A549 (cell line): ENCODE data around the gene CD63. TPM values are rescaled to one million over a fixed set of nuclear protein-coding genes. Genes with fewer than 3 reads are reported as not detected.

Source experiments
- ATAC-seq, 2 experiments: fragments of 200-7000 bp in 1 of 2; fragments of >200 bp in 1 of 2; cut with Nextera tagmentation in 1 of 2; cut with Tn5 transposase in 1 of 2; 3 replicates each; pipeline versions ENCODE4 v1.8.0 to v1.9.1; 2018 to 2020; ENCODE audit warnings: mild to moderate bottlenecking in 1 of 2, moderate library complexity in 1 of 2
- CTCF ChIA-PET: fragments of 300-600 bp; sonication (Branson Sonifier 250); formaldehyde crosslinking; extraction: SDS; loops from one replicate; lab custom pipeline; 2021; ENCODE audit warnings: antibody characterized with exemption, inconsistent platforms; lab: Yijun Ruan, JAX
- POLR2A ChIA-PET: fragments of 350-600 bp; formaldehyde crosslinking; extraction: SDS; loops from one replicate; lab custom pipeline; 2021; ENCODE audit warnings: antibody characterized with exemption, inconsistent platforms; lab: Yijun Ruan, JAX
- DNase-seq, 2 experiments: peaks; one replicate each; pipeline versions ENCODE4 v3.0.0 to v3.0.0-alpha.2; 2011 to 2016; ENCODE audit warnings: low read depth in 1 of 2, low spot score in 1 of 2
- FAIRE-seq: peaks from 2 replicates; lab custom pipeline; 2011; peaks lifted over from hg19 to GRCh38; lab: Jason Lieb, UNC
- H3K27ac ChIP-seq, 2 experiments: fragments of >200 bp; sonication (Bioruptor Twin); formaldehyde crosslinking; 3 replicates each; pipeline ENCODE4 v1.5.1; 2016 to 2017
- H3K4me1 ChIP-seq: fragments of >200 bp; sonication (Bioruptor Twin); formaldehyde crosslinking; 3 replicates; pipeline ENCODE4 v1.6.1; 2016
- H3K4me2 ChIP-seq: fragments of >200 bp; sonication (Bioruptor Twin); formaldehyde crosslinking; 3 replicates; pipeline ENCODE4 v1.6.1; 2016
- H3K4me3 ChIP-seq: fragments of >200 bp; sonication (Bioruptor Twin); formaldehyde crosslinking; 3 replicates; pipeline ENCODE4 v1.5.1; 2016
- H3K9me3 ChIP-seq: fragments of >200 bp; sonication (Bioruptor Twin); formaldehyde crosslinking; 3 replicates; pipeline ENCODE4 v1.6.1; 2016
- CHD2 ChIP-seq: fragments of 150-350 bp; IDR thresholded peaks from 2 replicates; pipeline ENCODE4 v1.6.1; 2014; ENCODE audit warnings: low read length; ENCODE audit not compliant: partially characterized antibody
- CHD4 ChIP-seq: fragments of 200-600 bp; sonication (generic); IDR thresholded peaks from 2 replicates; pipeline ENCODE4 v1.6.1; 2016; ENCODE audit warnings: antibody characterized with exemption, mild to moderate bottlenecking, borderline replicate concordance
- EP300 ChIP-seq, 2 experiments: fragments of >200 bp; sonication (Bioruptor Twin); formaldehyde crosslinking; IDR thresholded peaks; 2 replicates in 1 of 2; 3 replicates in 1 of 2; pipeline ENCODE4 v1.6.1; 2016 to 2017
- FOSB ChIP-seq: fragments of 250-450 bp; sonication (Bioruptor Pico); IDR thresholded peaks from 2 replicates; pipeline ENCODE4 v1.5.0; 2020; ENCODE audit warnings: mild to moderate bottlenecking, moderate library complexity
- FOXS1 ChIP-seq: fragments of 250-450 bp; sonication (Bioruptor Pico); IDR thresholded peaks from 2 replicates; pipeline ENCODE4 v1.5.0; 2020; ENCODE audit warnings: mild to moderate bottlenecking, moderate library complexity
- HOXA7 ChIP-seq: fragments of 250-450 bp; sonication (Bioruptor Pico); IDR thresholded peaks from 2 replicates; pipeline ENCODE4 v1.5.0; 2020; ENCODE audit warnings: mild to moderate bottlenecking, moderate library complexity
- JUN ChIP-seq, 2 experiments: fragments of >200 bp; sonication (Bioruptor Twin); formaldehyde crosslinking; IDR thresholded peaks; 2 replicates in 1 of 2; 3 replicates in 1 of 2; pipeline ENCODE4 v1.6.1; 2016 to 2017
- KDM5A ChIP-seq: fragments of 200-600 bp; sonication (generic); IDR thresholded peaks from 2 replicates; pipeline ENCODE4 v1.6.1; 2016; ENCODE audit warnings: antibody characterized with exemption, mild to moderate bottlenecking
- MAFK ChIP-seq: fragments of 450-650 bp; IDR thresholded peaks from 2 replicates; pipeline ENCODE4 v1.6.1; 2014; ENCODE audit not compliant: partially characterized antibody
- POLR2A ChIP-seq: IDR thresholded peaks from 2 replicates; pipeline ENCODE4 v1.6.1; 2012; ENCODE audit warnings: mild to moderate bottlenecking, low read length
- RAD21 ChIP-seq, 2 experiments: fragments of >200 bp in 1 of 2; sonication (Bioruptor Twin) in 1 of 2; formaldehyde crosslinking in 1 of 2; IDR thresholded peaks in 1 of 2; conservative IDR thresholded peaks in 1 of 2; 2 replicates in 1 of 2; 3 replicates in 1 of 2; pipeline ENCODE4 v1.6.1; 2012 to 2018; ENCODE audit warnings: inconsistent platforms in 1 of 2
- RCOR1 ChIP-seq: fragments of 150-350 bp; IDR thresholded peaks from 2 replicates; pipeline ENCODE4 v1.6.1; 2014; ENCODE audit warnings: antibody characterized with exemption, low read length, low read depth
- SMC3 ChIP-seq: fragments of >200 bp; sonication (Bioruptor Twin); formaldehyde crosslinking; IDR thresholded peaks from 3 replicates; pipeline ENCODE4 v1.6.1; 2018; ENCODE audit warnings: inconsistent platforms
- TFCP2L1 ChIP-seq: fragments of 250-450 bp; sonication (Bioruptor Pico); IDR thresholded peaks from 2 replicates; pipeline ENCODE4 v1.5.0; 2021; ENCODE audit warnings: mild to moderate bottlenecking
- WGBS: methylation state at CpG from one replicate; pipeline ENCODE4 v1.1.6; 2017; ENCODE audit errors: missing lambda C conversion rate; 5-methylcytosine and 5-hydroxymethylcytosine counted together
- polyA plus RNA-seq, 4 experiments: library from polyadenylated mRNA; depleted of rRNA in 3 of 4; stranded (reverse); fragments of >200 nt; fragmentation: RNase III in 1 of 4; extraction: RNeasy Plus Mini Kit Qiagen cat#74134 plus additional on column Dnase treatment in 1 of 4; gene quantifications; 2 replicates in 3 of 4; 3 replicates in 1 of 4; pipeline ENCODE4 v1.2.3, GENCODE V29; 2011 to 2017
- TF ChIP-seq, protein P1 (sequence below): fragments of 250-450 bp; sonication (Bioruptor Pico); IDR thresholded peaks from 2 replicates; pipeline ENCODE4 v1.5.0; 2020; ENCODE audit warnings: low read depth, mild to moderate bottlenecking, moderate library complexity
- TF ChIP-seq, protein P2 (sequence below): fragments of >200 bp; sonication (Bioruptor Twin); formaldehyde crosslinking; IDR thresholded peaks from 3 replicates; pipeline ENCODE4 v1.6.1; 2016
- TF ChIP-seq, protein P3 (sequence below): IDR thresholded peaks from 2 replicates; pipeline ENCODE4 v1.6.1; 2012
- TF ChIP-seq, protein P4 (sequence below): fragments of >200 bp; sonication (Bioruptor Twin); formaldehyde crosslinking; IDR thresholded peaks from 3 replicates; pipeline ENCODE4 v1.5.1; 2016

Gene CD63
- polyA plus RNA-seq, 2 of the 4 experiments (the other 2 are of a cell fraction), result 530 to 724 TPM

DNA sequence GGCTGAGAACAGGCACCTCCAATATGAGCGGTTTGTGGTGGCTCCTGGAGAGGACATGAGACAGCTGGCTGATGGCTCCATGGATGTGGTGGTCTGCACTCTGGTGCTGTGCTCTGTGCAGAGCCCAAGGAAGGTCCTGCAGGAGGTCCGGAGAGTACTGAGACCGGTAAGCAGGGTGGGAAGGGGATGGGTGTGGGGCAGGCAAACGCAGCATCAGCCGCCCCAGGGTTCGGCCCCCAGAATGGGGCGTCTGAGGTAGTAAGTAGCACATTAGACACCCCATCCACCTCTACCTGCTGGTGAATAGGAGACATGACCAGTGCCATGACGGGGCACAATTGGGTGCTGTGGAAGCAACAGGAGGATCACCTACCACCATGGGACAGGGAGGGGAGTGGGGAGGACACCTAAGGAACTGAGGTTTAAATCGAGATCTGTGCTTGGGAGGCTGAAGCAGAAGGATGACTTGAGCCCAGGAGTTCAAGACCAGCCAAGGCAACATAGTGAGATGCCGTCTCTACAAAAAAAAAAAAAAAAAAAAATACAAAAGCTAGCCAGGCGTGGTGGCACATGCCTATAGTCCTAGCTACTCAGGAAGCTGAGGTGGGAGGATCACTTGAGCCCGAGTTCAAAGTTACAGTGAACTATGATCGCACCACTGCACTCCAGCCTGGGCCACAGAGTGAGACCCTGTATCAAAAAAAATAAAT, 46.6 kb downstream of the CD63 start:
- Histone ChIP-seq H3K4me2 (peak overlapping the region; percentile 85), H3K9me3 (no peaks in the 10 kb centered on the region), H3K4me1 (peaks cover 14% of the 10 kb centered on the region; the same call in 2 of the 3 replicates), H3K27ac (peak overlapping the region; percentile 66 to 87), H3K4me3 (peak overlapping the region; percentile 52)
- DNase-seq (peak; percentile 23 to 42), FAIRE-seq (no peak), ATAC-seq (peak; percentile 48 to 59)
- WGBS, result 28% methylated on average over 11 of the region's 13 CpGs
- peak; percentile 13 for TF ChIP-seq MAFK
- TF ChIP-seq, protein P1, sequence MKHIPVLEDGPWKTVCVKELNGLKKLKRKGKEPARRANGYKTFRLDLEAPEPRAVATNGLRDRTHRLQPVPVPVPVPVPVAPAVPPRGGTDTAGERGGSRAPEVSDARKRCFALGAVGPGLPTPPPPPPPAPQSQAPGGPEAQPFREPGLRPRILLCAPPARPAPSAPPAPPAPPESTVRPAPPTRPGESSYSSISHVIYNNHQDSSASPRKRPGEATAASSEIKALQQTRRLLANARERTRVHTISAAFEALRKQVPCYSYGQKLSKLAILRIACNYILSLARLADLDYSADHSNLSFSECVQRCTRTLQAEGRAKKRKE (CRISPR knock-in tag), result no peak
- ChIA-PET POLR2A (interaction anchor here (1.0 to 1.3 kb wide), 5 partner anchors 26 to 47 kb away, joined by 3 to 11 read pairs (median 5); partner anchors contain the start of genes BLOC1S1 and CD63), CTCF (interaction anchor here (0.8 to 4.2 kb wide), 20 partner anchors 9 to 115 kb away, joined by 3 to 59 read pairs (median 5); partner anchors contain the start of genes BLOC1S1, OR10P1 and RDH5)

DNA sequence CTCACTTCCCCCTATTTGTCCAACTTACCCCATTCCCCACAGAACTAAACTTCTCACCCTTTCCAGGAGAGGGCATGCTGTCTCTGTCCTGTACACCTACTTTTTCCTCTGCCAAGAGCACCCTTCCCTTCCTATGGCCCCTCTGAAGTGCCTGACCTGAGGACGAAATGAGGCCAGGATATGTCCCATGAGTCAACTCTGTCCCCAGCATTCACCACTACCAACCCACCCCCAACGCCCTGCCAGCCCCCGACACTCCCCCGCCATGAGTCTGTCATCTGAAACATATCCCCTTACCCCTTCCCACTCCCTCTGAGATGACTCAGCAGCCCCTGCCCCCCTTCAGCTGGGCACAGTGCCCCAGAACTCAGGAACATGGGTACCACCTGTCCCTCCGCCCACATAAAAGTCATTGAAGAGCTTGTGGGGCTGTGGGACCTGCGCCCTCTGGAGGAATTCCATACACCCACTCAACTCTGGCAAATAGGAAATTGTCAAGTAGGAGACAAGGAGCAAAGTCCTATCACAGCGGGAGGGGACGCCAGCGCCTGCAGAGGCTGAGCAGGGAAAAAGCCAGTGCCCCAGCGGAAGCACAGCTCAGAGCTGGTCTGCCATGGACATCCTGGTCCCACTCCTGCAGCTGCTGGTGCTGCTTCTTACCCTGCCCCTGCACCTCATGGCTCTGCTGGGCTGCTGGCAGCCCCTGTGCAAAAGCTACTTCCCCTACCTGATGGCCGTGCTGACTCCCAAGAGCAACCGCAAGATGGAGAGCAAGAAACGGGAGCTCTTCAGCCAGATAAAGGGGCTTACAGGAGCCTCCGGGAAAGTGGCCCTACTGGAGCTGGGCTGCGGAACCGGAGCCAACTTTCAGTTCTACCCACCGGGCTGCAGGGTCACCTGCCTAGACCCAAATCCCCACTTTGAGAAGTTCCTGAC, 47.4 kb downstream of the CD63 start:
- 4% methylated on average over 17 of the region's 17 CpGs for WGBS

DNA sequence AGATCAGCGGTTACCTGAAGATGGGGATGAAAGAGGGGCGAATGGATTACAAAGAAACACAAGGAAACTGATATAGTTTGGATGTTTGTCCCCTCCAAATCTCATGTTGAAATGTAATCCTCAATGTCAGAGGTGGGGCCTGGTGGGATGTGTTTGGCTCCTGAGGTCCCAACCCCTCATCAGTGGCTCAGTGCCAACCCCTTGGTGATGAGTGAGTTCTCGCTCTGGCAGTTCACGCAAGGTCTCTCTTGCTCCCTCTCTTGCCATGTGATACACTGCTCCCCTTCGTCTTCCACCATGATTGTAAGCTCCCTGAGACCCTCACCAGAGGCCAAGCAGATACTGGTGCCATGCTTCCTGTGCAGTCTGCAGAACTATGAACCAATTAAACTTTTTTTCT, 49.1 kb downstream of the CD63 start:
- Histone ChIP-seq H3K4me2 (no peak overlapping the region), H3K4me1 (peaks cover 14% of the 10 kb centered on the region; the same call in 2 of the 3 replicates)
- TF ChIP-seq TFCP2L1 (CRISPR knock-in tag), result no peak
- no peak for TF ChIP-seq CHD4
- TF ChIP-seq EP300 (IDR thresholded peaks at IDR 0.05), result no peak
- TF ChIP-seq HOXA7, result no peak
- TF ChIP-seq KDM5A, result no peak
- no peak for TF ChIP-seq FOXS1 (CRISPR knock-in tag)
- TF ChIP-seq, protein P2, sequence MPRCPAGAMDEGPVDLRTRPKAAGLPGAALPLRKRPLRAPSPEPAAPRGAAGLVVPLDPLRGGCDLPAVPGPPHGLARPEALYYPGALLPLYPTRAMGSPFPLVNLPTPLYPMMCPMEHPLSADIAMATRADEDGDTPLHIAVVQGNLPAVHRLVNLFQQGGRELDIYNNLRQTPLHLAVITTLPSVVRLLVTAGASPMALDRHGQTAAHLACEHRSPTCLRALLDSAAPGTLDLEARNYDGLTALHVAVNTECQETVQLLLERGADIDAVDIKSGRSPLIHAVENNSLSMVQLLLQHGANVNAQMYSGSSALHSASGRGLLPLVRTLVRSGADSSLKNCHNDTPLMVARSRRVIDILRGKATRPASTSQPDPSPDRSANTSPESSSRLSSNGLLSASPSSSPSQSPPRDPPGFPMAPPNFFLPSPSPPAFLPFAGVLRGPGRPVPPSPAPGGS, result no peak
- TF ChIP-seq, protein P3, sequence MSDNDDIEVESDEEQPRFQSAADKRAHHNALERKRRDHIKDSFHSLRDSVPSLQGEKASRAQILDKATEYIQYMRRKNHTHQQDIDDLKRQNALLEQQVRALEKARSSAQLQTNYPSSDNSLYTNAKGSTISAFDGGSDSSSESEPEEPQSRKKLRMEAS, result no peak
- TF ChIP-seq RAD21 (conservative IDR thresholded peaks at IDR 0.05 in 1 of 2, IDR thresholded peaks at IDR 0.05 in 1 of 2), result no peak
- TF ChIP-seq, all 56 proteins: peak for 0
- no peak for DNase-seq
- POLR2A ChIA-PET, result no interaction called here
- Histone ChIP-seq H3K4me3 (no peak overlapping the region), H3K27ac (no peak overlapping the region), H3K9me3 (no peaks in the 10 kb centered on the region)
- WGBS, result 92% methylated on average over 5 of the region's 5 CpGs
- ATAC-seq, result no peak
- CTCF ChIA-PET, result interaction anchor here (1.4 kb wide), 1 partner anchor 26 kb away, joined by 3 read pairs; no protein-coding TSS in a partner anchor
- no peak for FAIRE-seq

More for the DNA sequence above, 47.4 kb downstream of the CD63 start:
- TF ChIP-seq, protein P2, result peak; percentile 52; the same call in 1 of the 3 replicates
- no peak for TF ChIP-seq FOSB (CRISPR knock-in tag)
- no peak for TF ChIP-seq CHD2
- TF ChIP-seq, protein P4, sequence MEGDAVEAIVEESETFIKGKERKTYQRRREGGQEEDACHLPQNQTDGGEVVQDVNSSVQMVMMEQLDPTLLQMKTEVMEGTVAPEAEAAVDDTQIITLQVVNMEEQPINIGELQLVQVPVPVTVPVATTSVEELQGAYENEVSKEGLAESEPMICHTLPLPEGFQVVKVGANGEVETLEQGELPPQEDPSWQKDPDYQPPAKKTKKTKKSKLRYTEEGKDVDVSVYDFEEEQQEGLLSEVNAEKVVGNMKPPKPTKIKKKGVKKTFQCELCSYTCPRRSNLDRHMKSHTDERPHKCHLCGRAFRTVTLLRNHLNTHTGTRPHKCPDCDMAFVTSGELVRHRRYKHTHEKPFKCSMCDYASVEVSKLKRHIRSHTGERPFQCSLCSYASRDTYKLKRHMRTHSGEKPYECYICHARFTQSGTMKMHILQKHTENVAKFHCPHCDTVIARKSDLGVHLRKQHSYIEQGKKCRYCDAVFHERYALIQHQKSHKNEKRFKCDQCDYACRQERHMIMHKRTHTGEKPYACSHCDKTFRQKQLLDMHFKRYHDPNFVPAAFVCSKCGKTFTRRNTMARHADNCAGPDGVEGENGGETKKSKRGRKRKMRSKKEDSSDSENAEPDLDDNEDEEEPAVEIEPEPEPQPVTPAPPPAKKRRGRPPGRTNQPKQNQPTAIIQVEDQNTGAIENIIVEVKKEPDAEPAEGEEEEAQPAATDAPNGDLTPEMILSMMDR, result peak; percentile 71
- no peak for TF ChIP-seq RCOR1
- TF ChIP-seq HOXA7, result no peak
- TF ChIP-seq MAFK, result peak; percentile 15
- TF ChIP-seq POLR2A, result peak; percentile 86
- TF ChIP-seq FOXS1 (CRISPR knock-in tag), result no peak
- peak; percentile 50; the same call in 2 of the 3 replicates for TF ChIP-seq SMC3
- 0 out of 5 replicates have a peak, but pooled peaks of 1 of the 2 experiments have one; percentile 9 for TF ChIP-seq JUN (IDR thresholded peaks at IDR 0.05)
- TF ChIP-seq, protein P3, result peak; percentile 61
- peak in 1 of 2 experiments; percentile 47; a peak in 3 of 5 replicates for TF ChIP-seq RAD21 (conservative IDR thresholded peaks at IDR 0.05 in 1 of 2, IDR thresholded peaks at IDR 0.05 in 1 of 2)
- DNase-seq, result peak; percentile 90 to 92
- no peaks in the 10 kb centered on the region for H3K9me3 ChIP-seq
- no peak for FAIRE-seq
- H3K4me1 ChIP-seq, result peaks cover 14% of the 10 kb centered on the region; the same call in 2 of the 3 replicates
- H3K4me3 ChIP-seq, result peak overlapping the region; percentile 52
- peak; percentile 93 to 96 for ATAC-seq
- H3K4me2 ChIP-seq, result peak overlapping the region; percentile 85
- peak overlapping the region; percentile 66 to 87 for H3K27ac ChIP-seq
- ChIA-PET POLR2A (interaction anchor here (1.0 to 1.3 kb wide), 6 partner anchors 25 to 48 kb away, joined by 3 to 11 read pairs (median 4); partner anchors contain the start of genes BLOC1S1 and CD63), CTCF (interaction anchor here (0.7 to 4.2 kb wide), 23 partner anchors 8 to 486 kb away, joined by 3 to 59 read pairs (median 5); partner anchors contain the start of genes BLOC1S1, OR10P1 and RDH5)
